ENCODE measurements around the gene QRFP. TPM values are rescaled to one million over a fixed set of nuclear protein-coding genes. Genes with fewer than 3 reads are reported as not detected.

Gene QRFP
- total RNA-seq, 6 experiments from 2014 or later, result not detected

- DNase-seq, result no peak
- TF ChIP-seq CTCF (IDR thresholded peaks at IDR 0.05), result no peak
- Mint-ChIP-seq H3K9me3 (no peaks in the 10 kb centered on the region), H3K36me3 (ENCODE audit: low read depth) (peaks cover 7% of the 10 kb centered on the region; the same call in 1 of the 2 replicates), H3K27ac (no peak overlapping the region), H3K4me1 (ENCODE audit: low read depth) (no peaks in the 10 kb centered on the region; the same call in 1 of the 2 replicates), H3K27me3 (ENCODE audit: insufficient read depth) (peaks cover 9% of the 10 kb centered on the region), H3K4me3 (no peak overlapping the region)
Measured at GRCh38 chr9:130891688-130892476, 4.7 kb downstream of the QRFP start.

GRCh38 chr9:130890870-130891687 is 5.5 kb downstream of the QRFP start:
- Mint-ChIP-seq H3K4me3 (no peak overlapping the region), H3K36me3 (ENCODE audit: low read depth) (peaks cover 8% of the 10 kb centered on the region; the same call in 1 of the 2 replicates), H3K9me3 (no peaks in the 10 kb centered on the region), H3K27ac (no peak overlapping the region), H3K27me3 (ENCODE audit: insufficient read depth) (peaks cover 8% of the 10 kb centered on the region), H3K4me1 (ENCODE audit: low read depth) (no peaks in the 10 kb centered on the region; the same call in 1 of the 2 replicates)
- no peak for TF ChIP-seq CTCF (IDR thresholded peaks at IDR 0.05)
- no peak for DNase-seq

- peaks cover 12% of the 10 kb centered on the region; the same call in 1 of the 2 replicates for H3K36me3 Mint-ChIP-seq (ENCODE audit: low read depth)
- no peak for TF ChIP-seq CTCF (IDR thresholded peaks at IDR 0.05)
- no peak overlapping the region for H3K27ac Mint-ChIP-seq
- H3K4me3 Mint-ChIP-seq, result no peak overlapping the region
- peaks cover 4% of the 10 kb centered on the region for H3K27me3 Mint-ChIP-seq (ENCODE audit: insufficient read depth)
- no peak for DNase-seq
- no peaks in the 10 kb centered on the region for H3K9me3 Mint-ChIP-seq
- H3K4me1 Mint-ChIP-seq (ENCODE audit: low read depth), result no peaks in the 10 kb centered on the region; the same call in 1 of the 2 replicates
Measured at GRCh38 chr9:130890124-130890523, 6.5 kb downstream of the QRFP start.

GRCh38 chr9:130888146-130888885 is 8.3 kb downstream of the QRFP start:
- Mint-ChIP-seq H3K9me3 (no peaks in the 10 kb centered on the region), H3K4me1 (ENCODE audit: low read depth) (no peaks in the 10 kb centered on the region), H3K27ac (no peak overlapping the region), H3K36me3 (ENCODE audit: low read depth) (peaks cover 18% of the 10 kb centered on the region; the same call in 1 of the 2 replicates), H3K27me3 (ENCODE audit: insufficient read depth) (peaks cover 1% of the 10 kb centered on the region), H3K4me3 (no peak overlapping the region)
- DNase-seq, result no peak
- TF ChIP-seq CTCF (IDR thresholded peaks at IDR 0.05), result no peak

- H3K27me3 Mint-ChIP-seq (ENCODE audit: insufficient read depth), result peaks cover 3% of the 10 kb centered on the region
- H3K36me3 Mint-ChIP-seq (ENCODE audit: low read depth), result peaks cover 18% of the 10 kb centered on the region; the same call in 1 of the 2 replicates
- no peak for TF ChIP-seq CTCF (IDR thresholded peaks at IDR 0.05)
- H3K27ac Mint-ChIP-seq, result no peak overlapping the region
- no peaks in the 10 kb centered on the region for H3K4me1 Mint-ChIP-seq (ENCODE audit: low read depth)
- DNase-seq, result no peak
- no peaks in the 10 kb centered on the region for H3K9me3 Mint-ChIP-seq
- no peak overlapping the region; the same call in 1 of the 2 replicates for H3K4me3 Mint-ChIP-seq
Measured at GRCh38 chr9:130887494-130888144, 9.0 kb downstream of the QRFP start.
